H1 (cell line): ENCODE results near the gene SH3RF2. TPM values are rescaled to one million over a fixed set of nuclear protein-coding genes. Genes with fewer than 3 reads are reported as not detected.

Source experiments
- CTCF ChIA-PET: fragments of 300-600 bp; sonication (Branson Sonifier 250); formaldehyde crosslinking; loops from one replicate; lab custom pipeline; 2021; ENCODE audit not compliant: partially characterized antibody; lab: Charles Lee
- POLR2A ChIA-PET: fragments of 300-600 bp; sonication (Branson Sonifier 250); formaldehyde crosslinking; loops from one replicate; lab custom pipeline; 2021; ENCODE audit warnings: inconsistent platforms; ENCODE audit not compliant: partially characterized antibody; lab: Charles Lee
- DNase-seq, 2 experiments: peaks; one replicate each; pipeline versions ENCODE4 v3.0.0 to v3.0.0-alpha.2; 2010 to 2022; ENCODE audit warnings: low spot score in 2 of 2, low read depth in 1 of 2, mixed read lengths in 1 of 2
- FAIRE-seq: peaks from 2 replicates; lab custom pipeline; 2011; peaks lifted over from hg19 to GRCh38; lab: Jason Lieb, UNC
- H2AFZ ChIP-seq: 2 replicates; pipeline ENCODE4 v1.8.1; 2012; ENCODE audit warnings: low read length, inconsistent platforms
- H2AK5ac ChIP-seq: 2 replicates; pipeline ENCODE4 v1.6.1; 2013; ENCODE audit warnings: low read depth, low read length
- H2BK120ac ChIP-seq: replicated peaks from 2 replicates; pipeline ENCODE3; 2013; ENCODE audit warnings: low read depth, low read length, inconsistent platforms
- H2BK12ac ChIP-seq: 2 replicates; pipeline ENCODE4 v1.6.1; 2013; ENCODE audit warnings: low read depth, low read length
- H2BK15ac ChIP-seq: 2 replicates; pipeline ENCODE4 v1.6.1; 2013; ENCODE audit warnings: low read length
- H2BK20ac ChIP-seq: 2 replicates; pipeline ENCODE4 v1.6.1; 2013; ENCODE audit warnings: low read length
- H2BK5ac ChIP-seq: 2 replicates; pipeline ENCODE4 v1.6.1; 2013; ENCODE audit warnings: low read depth, low read length
- H3K14ac ChIP-seq: 2 replicates; pipeline ENCODE4 v1.6.1; 2013; ENCODE audit warnings: inconsistent platforms; ENCODE audit not compliant: insufficient read length
- H3K18ac ChIP-seq: 2 replicates; pipeline ENCODE4 v1.6.1; 2013; ENCODE audit warnings: low read length; ENCODE audit errors: extremely low read depth
- H3K23ac ChIP-seq: 2 replicates; pipeline ENCODE4 v1.6.1; 2013; ENCODE audit warnings: inconsistent platforms; ENCODE audit not compliant: insufficient read length
- H3K23me2 ChIP-seq: 2 replicates; pipeline ENCODE4 v1.6.1; 2013; ENCODE audit warnings: low read depth, low read length
- H3K27ac ChIP-seq: 2 replicates; pipeline ENCODE4 v1.6.1; 2011; ENCODE audit warnings: low read depth, low read length, inconsistent platforms
- H3K27me3 ChIP-seq, 4 experiments: replicated peaks in 1 of 4; 1 replicate in 1 of 4; 2 replicates in 3 of 4; pipeline versions ENCODE4 v1.6.1 to v1.8.1; 2011 to 2013; ENCODE audit warnings: low read length in 3 of 4, mild to moderate bottlenecking in 3 of 4, inconsistent platforms in 2 of 4, mixed read lengths in 2 of 4, moderate library complexity in 1 of 4; ENCODE audit not compliant: control insufficient read depth in 3 of 4, insufficient read depth in 3 of 4; ENCODE audit errors: extremely low read depth in 1 of 4
- H3K36me3 ChIP-seq, 4 experiments: 2 replicates each; pipeline versions ENCODE4 v1.6.1 to v1.8.1; 2011 to 2013; ENCODE audit warnings: mild to moderate bottlenecking in 4 of 4, low read length in 3 of 4, moderate library complexity in 2 of 4, control low read depth in 1 of 4, inconsistent platforms in 1 of 4; ENCODE audit not compliant: insufficient read depth in 4 of 4, control insufficient read depth in 2 of 4
- H3K4ac ChIP-seq: replicated peaks from 2 replicates; pipeline ENCODE3; 2013; ENCODE audit warnings: low read length, low read depth, mixed read lengths, inconsistent platforms; ENCODE audit not compliant: insufficient read length
- H3K4me1 ChIP-seq, 4 experiments: replicated peaks in 1 of 4; 1 replicate in 1 of 4; 2 replicates in 3 of 4; pipeline versions ENCODE4 v1.6.1 to v1.8.1; 2011 to 2013; ENCODE audit warnings: low read length in 3 of 4, inconsistent platforms in 2 of 4, mixed read lengths in 1 of 4; ENCODE audit not compliant: insufficient read depth in 4 of 4, control insufficient read depth in 3 of 4
- H3K4me2 ChIP-seq, 2 experiments: 2 replicates each; pipeline versions ENCODE4 v1.6.1 to v1.8.1; 2011 to 2013; ENCODE audit warnings: low read depth in 2 of 2, low read length in 2 of 2, control low read depth in 1 of 2, inconsistent platforms in 1 of 2, mild to moderate bottlenecking in 1 of 2; ENCODE audit not compliant: insufficient read depth in 1 of 2
- H3K4me3 ChIP-seq, 4 experiments: fragments of 200-600, 300-600 bp in 1 of 4; sonication (generic), shearing (Covaris generic), sonication (Bioruptor Twin) in 1 of 4; 2 replicates each; pipeline versions ENCODE4 v1.5.1 to v1.8.1; 2011 to 2016; ENCODE audit warnings: low read length in 4 of 4, low read depth in 3 of 4, control low read depth in 2 of 4, inconsistent platforms in 2 of 4, mild to moderate bottlenecking in 2 of 4, mixed read lengths in 1 of 4, moderate library complexity in 1 of 4; ENCODE audit not compliant: insufficient read depth in 2 of 4; ENCODE audit errors: extremely low read depth in 1 of 4
- H3K56ac ChIP-seq: replicated peaks from 2 replicates; pipeline ENCODE3; 2013; ENCODE audit warnings: low read depth, mild to moderate bottlenecking, mixed read lengths, low read length, inconsistent platforms; ENCODE audit not compliant: insufficient read length
- H3K79me1 ChIP-seq: 2 replicates; pipeline ENCODE4 v1.6.1; 2013; ENCODE audit warnings: low read depth, low read length, control low read depth
- H3K79me2 ChIP-seq, 2 experiments: 2 replicates each; pipeline versions ENCODE4 v1.6.1 to v1.8.1; 2012 to 2013; ENCODE audit warnings: low read length in 2 of 2, mild to moderate bottlenecking in 2 of 2, inconsistent platforms in 1 of 2; ENCODE audit not compliant: insufficient read depth in 2 of 2, control insufficient read depth in 1 of 2
- H3K9ac ChIP-seq, 4 experiments: replicated peaks in 1 of 4; 1 replicate in 1 of 4; 2 replicates in 3 of 4; pipeline versions ENCODE4 v1.6.1 to v1.8.1; 2011 to 2013; ENCODE audit warnings: low read depth in 3 of 4, low read length in 3 of 4, control low read depth in 2 of 4, mild to moderate bottlenecking in 2 of 4, moderate library complexity in 2 of 4, inconsistent platforms in 1 of 4; ENCODE audit errors: extremely low read depth in 1 of 4
- H3K9me3 ChIP-seq, 2 experiments: 2 replicates each; pipeline versions ENCODE4 v1.6.1 to v1.8.1; 2012 to 2013; ENCODE audit warnings: mild to moderate bottlenecking in 2 of 2, moderate library complexity in 2 of 2, control low read depth in 1 of 2, inconsistent platforms in 1 of 2, low read depth in 1 of 2, low read length in 1 of 2, mixed read lengths in 1 of 2; ENCODE audit not compliant: insufficient read depth in 2 of 2
- H4K20me1 ChIP-seq, 2 experiments: replicated peaks in 1 of 2; 2 replicates each; pipeline versions ENCODE3 to v1.8.1; 2011 to 2013; ENCODE audit warnings: inconsistent platforms in 2 of 2, low read length in 2 of 2, mild to moderate bottlenecking in 1 of 2; ENCODE audit not compliant: insufficient read depth in 2 of 2, control insufficient read depth in 1 of 2
- H4K5ac ChIP-seq: 2 replicates; pipeline ENCODE4 v1.6.1; 2013; ENCODE audit warnings: low read length, low read depth, mixed read lengths, inconsistent platforms; ENCODE audit not compliant: insufficient read length
- H4K8ac ChIP-seq: 2 replicates; pipeline ENCODE4 v1.8.0; 2013; ENCODE audit warnings: mild to moderate bottlenecking, moderate library complexity, low read length, inconsistent platforms; ENCODE audit not compliant: insufficient read depth; ENCODE audit errors: extremely low read depth
- H4K91ac ChIP-seq: replicated peaks from 2 replicates; pipeline ENCODE3; 2013; ENCODE audit warnings: low read length, mixed read lengths, inconsistent platforms; ENCODE audit not compliant: insufficient read length
- WGBS, 2 experiments: shearing (Covaris generic) in 1 of 2; methylation state at CpG; one replicate each; pipeline versions ENCODE4 v1.1.6 to v1.1.7; 2013 to 2015; ENCODE audit warnings: low lambda C conversion rate in 2 of 2, mixed read lengths in 2 of 2, inconsistent platforms in 1 of 2, low coverage in 1 of 2, missing lambda C conversion rate in 1 of 2; ENCODE audit not compliant: insufficient replicate concordance in 2 of 2, insufficient coverage in 1 of 2, insufficient read length in 1 of 2; ENCODE audit errors: extremely low coverage in 1 of 2, missing lambda C conversion rate in 1 of 2; 5-methylcytosine and 5-hydroxymethylcytosine counted together
- polyA plus RNA-seq, 7 experiments: library from polyadenylated mRNA; depleted of rRNA in 3 of 7; stranded (reverse) in 5 of 7; unstranded in 2 of 7; fragments of >200 nt in 5 of 7; fragments of 200-250 nt in 2 of 7; gene quantifications; 1 replicate in 5 of 7; 2 replicates in 1 of 7; 4 replicates in 1 of 7; pipeline versions ENCODE4 v1.2.1 to v1.2.3, GENCODE V29; 2011 to 2013; ENCODE audit warnings: missing spikeins in 2 of 7, mixed read lengths in 2 of 7
- total RNA-seq: library from RNA; stranded (reverse); fragmentation: NEBNext Ultra II Directional; extraction: Animal tissue kit (Norgen Biotek cat#: 25700); gene quantifications from 2 replicates; pipeline ENCODE4 v1.2.1, GENCODE V29; 2021

SH3RF2 gene
- total and polyA plus RNA-seq, 2 of the 8 experiments (the other 6 are each of a cell fraction or from before 2014, with no cell fraction given), result 0.80 to 0.95 TPM

- H2BK12ac ChIP-seq, result no peak overlapping the region
- no peak overlapping the region for H3K27ac ChIP-seq
- no peak overlapping the region for H2BK15ac ChIP-seq
- FAIRE-seq (no peak), DNase-seq (no peak)
- no peak overlapping the region for H2BK5ac ChIP-seq
- H2AFZ ChIP-seq, result no peak overlapping the region
- H3K4ac ChIP-seq, result no peak overlapping the region
- 86% methylated on average over 4 of the region's 4 CpGs; no CpG with 5 or more reads in 1 of the 2 experiments for WGBS, 2 experiments
- H3K4me1 ChIP-seq, result no peaks in the 10 kb centered on the region
- no peak overlapping the region for H3K9ac ChIP-seq
- ChIA-PET CTCF (interaction anchor here (1.2 to 1.7 kb wide), 4 partner anchors 9 to 95 kb away, joined by 3 to 5 read pairs (median 4); no protein-coding TSS in a partner anchor), POLR2A (no interaction called here)
- H3K79me1 ChIP-seq, result no peaks in the 10 kb centered on the region
- H3K23ac ChIP-seq, result no peak overlapping the region
- no peak overlapping the region for H3K18ac ChIP-seq
- H3K4me3 ChIP-seq, result no peak overlapping the region
- H3K9me3 ChIP-seq, result no peaks in the 10 kb centered on the region
- H4K5ac ChIP-seq, result no peak overlapping the region
- H2BK120ac ChIP-seq, result no peak overlapping the region
- no peaks in the 10 kb centered on the region for H4K20me1 ChIP-seq
- no peak overlapping the region for H4K8ac ChIP-seq
- H3K23me2 ChIP-seq, result no peaks in the 10 kb centered on the region
- no peaks in the 10 kb centered on the region for H3K36me3 ChIP-seq
- no peak overlapping the region for H2AK5ac ChIP-seq
- H3K79me2 ChIP-seq, result no peaks in the 10 kb centered on the region
- H3K4me2 ChIP-seq, result no peak overlapping the region
- H3K27me3 ChIP-seq, result no peaks in the 10 kb centered on the region
- no peak overlapping the region for H3K14ac ChIP-seq
- H2BK20ac ChIP-seq, result no peak overlapping the region
- H3K56ac ChIP-seq, result no peak overlapping the region
- H4K91ac ChIP-seq, result no peak overlapping the region
Measured at GRCh38 chr5:146034605-146035004, 98.2 kb downstream of the SH3RF2 start.
